Spleen (tissue), 7 donors: ENCODE measurements around the gene SPATA31A5.
"Not testable (repeated sequence)": the region's sequence is repeated elsewhere in the genome, so short reads cannot be mapped to it uniquely, and the experiment has no call there.

ENCODE experiments used
- POLR2AphosphoS5 ChIP-seq, 3 donors: sonication (generic); formaldehyde crosslinking; IDR thresholded peaks; one replicate each; pipeline ENCODE4 v1.5.1; 2017; ENCODE audit warnings: antibody characterized with exemption in 3 of 3
- TF ChIP-seq, protein P1 (sequence below), 11 experiments: fragments of 200-600 bp in 7 of 11; fragments of 450-650 bp in 4 of 11; sonication (generic) in 4 of 11; IDR thresholded peaks in 8 of 11; conservative IDR thresholded peaks in 3 of 11; 1 replicate in 7 of 11; 2 replicates in 4 of 11; pipeline versions ENCODE4 v1.4.0 to v1.8.0; 2016 to 2021; ENCODE audit warnings: antibody characterized with exemption in 11 of 11, inconsistent platforms in 4 of 11, mild to moderate bottlenecking in 1 of 11
- donor health status: DM: no; HTN: no; CAD: no; lungs with moderate emphysema.
- donor health status: DM: no; HTN: no; CAD: no.
- donor health status: DM: no; HTN: no; CAD: no.

GRCh38 chr9:60962990-60963350 is 48.8 kb downstream of the SPATA31A5 start:
- TF ChIP-seq, protein P1, sequence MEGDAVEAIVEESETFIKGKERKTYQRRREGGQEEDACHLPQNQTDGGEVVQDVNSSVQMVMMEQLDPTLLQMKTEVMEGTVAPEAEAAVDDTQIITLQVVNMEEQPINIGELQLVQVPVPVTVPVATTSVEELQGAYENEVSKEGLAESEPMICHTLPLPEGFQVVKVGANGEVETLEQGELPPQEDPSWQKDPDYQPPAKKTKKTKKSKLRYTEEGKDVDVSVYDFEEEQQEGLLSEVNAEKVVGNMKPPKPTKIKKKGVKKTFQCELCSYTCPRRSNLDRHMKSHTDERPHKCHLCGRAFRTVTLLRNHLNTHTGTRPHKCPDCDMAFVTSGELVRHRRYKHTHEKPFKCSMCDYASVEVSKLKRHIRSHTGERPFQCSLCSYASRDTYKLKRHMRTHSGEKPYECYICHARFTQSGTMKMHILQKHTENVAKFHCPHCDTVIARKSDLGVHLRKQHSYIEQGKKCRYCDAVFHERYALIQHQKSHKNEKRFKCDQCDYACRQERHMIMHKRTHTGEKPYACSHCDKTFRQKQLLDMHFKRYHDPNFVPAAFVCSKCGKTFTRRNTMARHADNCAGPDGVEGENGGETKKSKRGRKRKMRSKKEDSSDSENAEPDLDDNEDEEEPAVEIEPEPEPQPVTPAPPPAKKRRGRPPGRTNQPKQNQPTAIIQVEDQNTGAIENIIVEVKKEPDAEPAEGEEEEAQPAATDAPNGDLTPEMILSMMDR (IDR thresholded peaks at IDR 0.05 in 8 of 11, conservative IDR thresholded peaks at IDR 0.05 in 3 of 11), result not testable (repeated sequence)
- TF ChIP-seq POLR2AphosphoS5 (IDR thresholded peaks at IDR 0.05), result not testable (repeated sequence)
